Measurements from ENCODE around the gene ADGRA3. TPM values are rescaled to one million over a fixed set of nuclear protein-coding genes. Genes with fewer than 3 reads are reported as not detected.

The ADGRA3 gene
- total RNA-seq, 5 donors from 2014 or later (not counting 1 experiment from before 2014, with no cell fraction given) = 0.59 to 3.6 (median 1.8) TPM

GRCh38 chr4:22551550-22551949 lies 35.7 kb upstream of the ADGRA3 start:
- no peaks in the 10 kb centered on the region for H3K4me1 ChIP-seq (ENCODE audit: control insufficient read depth in 1 of 2, extremely low read depth in 1 of 2, insufficient read depth in 2 of 2, low read length in 2 of 2)
- Mint-ChIP-seq H3K4me3 (no peak overlapping the region), H3K27ac (no peak overlapping the region), H3K36me3 (no peaks in the 10 kb centered on the region), H3K9me3 (peaks cover 1 to 13% (median 6%) of the 10 kb centered on the region in 3 donors), H3K27me3 (no peaks in the 10 kb centered on the region), H3K4me1 (peaks cover 0 to 8% (median 0%) of the 10 kb centered on the region in 3 donors)
- H3K36me3 ChIP-seq (ENCODE audit: control insufficient read depth in 2 of 2, extremely low read depth in 1 of 2, insufficient read depth in 1 of 2, low read length in 1 of 2) = no peaks in the 10 kb centered on the region
- CTCF ChIA-PET = no interaction called here
- H3K9me3 ChIP-seq = no peaks in the 10 kb centered on the region
- H3K27me3 ChIP-seq (replicated peaks in 1 of 2; ENCODE audit: control insufficient read depth in 2 of 2, extremely low read depth in 1 of 2, insufficient read depth in 2 of 2, low read length in 1 of 2) = no peaks in the 10 kb centered on the region
- WGBS (ENCODE audit: insufficient coverage) = no CpG with 5 or more reads among the region's 1 CpG
- ATAC-seq (replicated peaks in 1 of 4) = no peak
- POLR2A ChIA-PET = no interaction called here
- H3K4me3 ChIP-seq (ENCODE audit: control insufficient read depth in 1 of 2, extremely low read depth in 1 of 2, low read length in 1 of 2) = no peak overlapping the region
- no peak for DNase-seq
- H3K27ac ChIP-seq (ENCODE audit: low read length) = no peak overlapping the region

GRCh38 chr4:22546299-22546698 lies 30.4 kb upstream of the ADGRA3 start:
- Histone ChIP-seq H3K9me3 (no peaks in the 10 kb centered on the region), H3K4me3 (ENCODE audit: control insufficient read depth in 1 of 2, extremely low read depth in 1 of 2, low read length in 1 of 2) (no peak overlapping the region), H3K36me3 (ENCODE audit: control insufficient read depth in 2 of 2, extremely low read depth in 1 of 2, insufficient read depth in 1 of 2, low read length in 1 of 2) (no peaks in the 10 kb centered on the region), H3K4me1 (ENCODE audit: control insufficient read depth in 1 of 2, extremely low read depth in 1 of 2, insufficient read depth in 2 of 2, low read length in 2 of 2) (no peaks in the 10 kb centered on the region), H3K27ac (ENCODE audit: low read length) (no peak overlapping the region), H3K27me3 (replicated peaks in 1 of 2; ENCODE audit: control insufficient read depth in 2 of 2, extremely low read depth in 1 of 2, insufficient read depth in 2 of 2, low read length in 1 of 2) (no peaks in the 10 kb centered on the region)
- no peak for DNase-seq
- H3K27me3 Mint-ChIP-seq = no peaks in the 10 kb centered on the region
- no peaks in the 10 kb centered on the region for H3K36me3 Mint-ChIP-seq
- CTCF ChIA-PET = no interaction called here
- 53% methylated on average over 3 of the region's 3 CpGs for WGBS (ENCODE audit: insufficient coverage)
- peaks cover 8 to 21% (median 10%) of the 10 kb centered on the region in 3 donors for H3K9me3 Mint-ChIP-seq
- POLR2A ChIA-PET = no interaction called here
- H3K4me1 Mint-ChIP-seq = no peaks in the 10 kb centered on the region
- no peak overlapping the region for H3K27ac Mint-ChIP-seq
- H3K4me3 Mint-ChIP-seq = no peak overlapping the region
- ATAC-seq (replicated peaks in 1 of 4) = no peak

- ATAC-seq (replicated peaks in 1 of 4) = no peak
- 80% methylated on average over 2 of the region's 2 CpGs for whole genome bisulfite sequencing (ENCODE audit: insufficient coverage)
- no peaks in the 10 kb centered on the region for H3K27me3 ChIP-seq (replicated peaks in 1 of 2; ENCODE audit: control insufficient read depth in 2 of 2, extremely low read depth in 1 of 2, insufficient read depth in 2 of 2, low read length in 1 of 2)
- peaks cover 6 to 8% (median 6%) of the 10 kb centered on the region in 3 donors for H3K9me3 Mint-ChIP-seq
- no peak overlapping the region for H3K4me3 Mint-ChIP-seq
- peaks cover 2% of the 10 kb centered on the region for H3K9me3 ChIP-seq
- no peak overlapping the region for H3K27ac ChIP-seq (ENCODE audit: low read length)
- no peaks in the 10 kb centered on the region for H3K36me3 ChIP-seq (ENCODE audit: control insufficient read depth in 2 of 2, extremely low read depth in 1 of 2, insufficient read depth in 1 of 2, low read length in 1 of 2)
- no peak overlapping the region for H3K4me3 ChIP-seq (ENCODE audit: control insufficient read depth in 1 of 2, extremely low read depth in 1 of 2, low read length in 1 of 2)
- ChIA-PET POLR2A (no interaction called here), CTCF (no interaction called here)
- no peaks in the 10 kb centered on the region for H3K36me3 Mint-ChIP-seq
- H3K4me1 ChIP-seq (ENCODE audit: control insufficient read depth in 1 of 2, extremely low read depth in 1 of 2, insufficient read depth in 2 of 2, low read length in 2 of 2) = no peaks in the 10 kb centered on the region
- H3K4me1 Mint-ChIP-seq = no peaks in the 10 kb centered on the region
- H3K27ac Mint-ChIP-seq = no peak overlapping the region
- no peak for DNase-seq
- no peaks in the 10 kb centered on the region for H3K27me3 Mint-ChIP-seq
Measured at GRCh38 chr4:22539251-22539650, 23.4 kb upstream of the ADGRA3 start.

GRCh38 chr4:22537864-22538263 lies 22.0 kb upstream of the ADGRA3 start:
- POLR2A ChIA-PET = no interaction called here
- DNase-seq = no peak
- Mint-ChIP-seq H3K4me1 (no peaks in the 10 kb centered on the region), H3K27me3 (no peaks in the 10 kb centered on the region), H3K27ac (no peak overlapping the region), H3K9me3 (peaks cover 7 to 18% (median 15%) of the 10 kb centered on the region in 3 donors), H3K36me3 (no peaks in the 10 kb centered on the region), H3K4me3 (no peak overlapping the region)
- CTCF ChIA-PET = no interaction called here
- Histone ChIP-seq H3K4me1 (ENCODE audit: control insufficient read depth in 1 of 2, extremely low read depth in 1 of 2, insufficient read depth in 2 of 2, low read length in 2 of 2) (no peaks in the 10 kb centered on the region), H3K4me3 (ENCODE audit: control insufficient read depth in 1 of 2, extremely low read depth in 1 of 2, low read length in 1 of 2) (no peak overlapping the region), H3K27ac (ENCODE audit: low read length) (no peak overlapping the region), H3K9me3 (peaks cover 2% of the 10 kb centered on the region), H3K36me3 (ENCODE audit: control insufficient read depth in 2 of 2, extremely low read depth in 1 of 2, insufficient read depth in 1 of 2, low read length in 1 of 2) (no peaks in the 10 kb centered on the region), H3K27me3 (replicated peaks in 1 of 2; ENCODE audit: control insufficient read depth in 2 of 2, extremely low read depth in 1 of 2, insufficient read depth in 2 of 2, low read length in 1 of 2) (no peaks in the 10 kb centered on the region)
- ATAC-seq (replicated peaks in 1 of 4) = no peak

GRCh38 chr4:22534374-22534773 lies 18.5 kb upstream of the ADGRA3 start:
- 57% methylated on average over 1 of the region's 1 CpG for WGBS (ENCODE audit: insufficient coverage)
- H3K36me3 Mint-ChIP-seq = no peaks in the 10 kb centered on the region
- Histone ChIP-seq H3K36me3 (ENCODE audit: control insufficient read depth in 2 of 2, extremely low read depth in 1 of 2, insufficient read depth in 1 of 2, low read length in 1 of 2) (no peaks in the 10 kb centered on the region), H3K4me1 (ENCODE audit: control insufficient read depth in 1 of 2, extremely low read depth in 1 of 2, insufficient read depth in 2 of 2, low read length in 2 of 2) (no peaks in the 10 kb centered on the region), H3K9me3 (peaks cover 2% of the 10 kb centered on the region), H3K4me3 (ENCODE audit: control insufficient read depth in 1 of 2, extremely low read depth in 1 of 2, low read length in 1 of 2) (no peak overlapping the region), H3K27me3 (replicated peaks in 1 of 2; ENCODE audit: control insufficient read depth in 2 of 2, extremely low read depth in 1 of 2, insufficient read depth in 2 of 2, low read length in 1 of 2) (no peaks in the 10 kb centered on the region), H3K27ac (ENCODE audit: low read length) (no peak overlapping the region)
- H3K4me3 Mint-ChIP-seq = no peak overlapping the region
- no peaks in the 10 kb centered on the region for H3K4me1 Mint-ChIP-seq
- ChIA-PET POLR2A (no interaction called here), CTCF (no interaction called here)
- ATAC-seq (replicated peaks in 1 of 4) (no peak), DNase-seq (no peak)
- peaks cover 7 to 33% (median 15%) of the 10 kb centered on the region in 3 donors for H3K9me3 Mint-ChIP-seq
- no peak overlapping the region for H3K27ac Mint-ChIP-seq
- H3K27me3 Mint-ChIP-seq = no peaks in the 10 kb centered on the region

GRCh38 chr4:22532896-22533295 lies 17.0 kb upstream of the ADGRA3 start:
- H3K27me3 Mint-ChIP-seq = no peaks in the 10 kb centered on the region
- H3K36me3 Mint-ChIP-seq = no peaks in the 10 kb centered on the region
- H3K4me3 Mint-ChIP-seq = no peak overlapping the region
- ATAC-seq (replicated peaks in 1 of 4) (no peak), DNase-seq (no peak)
- Histone ChIP-seq H3K4me3 (ENCODE audit: control insufficient read depth in 1 of 2, extremely low read depth in 1 of 2, low read length in 1 of 2) (no peak overlapping the region), H3K36me3 (ENCODE audit: control insufficient read depth in 2 of 2, extremely low read depth in 1 of 2, insufficient read depth in 1 of 2, low read length in 1 of 2) (no peaks in the 10 kb centered on the region), H3K27me3 (replicated peaks in 1 of 2; ENCODE audit: control insufficient read depth in 2 of 2, extremely low read depth in 1 of 2, insufficient read depth in 2 of 2, low read length in 1 of 2) (no peaks in the 10 kb centered on the region), H3K9me3 (peaks cover 2% of the 10 kb centered on the region), H3K4me1 (ENCODE audit: control insufficient read depth in 1 of 2, extremely low read depth in 1 of 2, insufficient read depth in 2 of 2, low read length in 2 of 2) (no peaks in the 10 kb centered on the region), H3K27ac (ENCODE audit: low read length) (no peak overlapping the region)
- POLR2A ChIA-PET = no interaction called here
- no peak overlapping the region for H3K27ac Mint-ChIP-seq
- CTCF ChIA-PET = interaction anchor here in 1 of 2 donors (0.6 kb wide), 1 partner anchor 371 kb away, joined by 4 read pairs; no protein-coding TSS in a partner anchor
- no peaks in the 10 kb centered on the region for H3K4me1 Mint-ChIP-seq
- H3K9me3 Mint-ChIP-seq = peaks cover 7 to 34% (median 15%) of the 10 kb centered on the region in 3 donors
- WGBS (ENCODE audit: insufficient coverage) = no CpG with 5 or more reads among the region's 1 CpG

GRCh38 chr4:22532117-22532516 lies 16.3 kb upstream of the ADGRA3 start:
- Mint-ChIP-seq H3K27ac (no peak overlapping the region), H3K36me3 (no peaks in the 10 kb centered on the region), H3K27me3 (no peaks in the 10 kb centered on the region), H3K4me3 (no peak overlapping the region), H3K4me1 (no peaks in the 10 kb centered on the region), H3K9me3 (peaks cover 7 to 37% (median 15%) of the 10 kb centered on the region in 3 donors)
- ChIA-PET POLR2A (no interaction called here), CTCF (no interaction called here)
- H3K4me1 ChIP-seq (ENCODE audit: control insufficient read depth in 1 of 2, extremely low read depth in 1 of 2, insufficient read depth in 2 of 2, low read length in 2 of 2) = no peaks in the 10 kb centered on the region
- H3K4me3 ChIP-seq (ENCODE audit: control insufficient read depth in 1 of 2, extremely low read depth in 1 of 2, low read length in 1 of 2) = no peak overlapping the region
- H3K27me3 ChIP-seq (replicated peaks in 1 of 2; ENCODE audit: control insufficient read depth in 2 of 2, extremely low read depth in 1 of 2, insufficient read depth in 2 of 2, low read length in 1 of 2) = no peaks in the 10 kb centered on the region
- no peak for ATAC-seq (replicated peaks in 1 of 4)
- peaks cover 2% of the 10 kb centered on the region for H3K9me3 ChIP-seq
- H3K27ac ChIP-seq (ENCODE audit: low read length) = no peak overlapping the region
- H3K36me3 ChIP-seq (ENCODE audit: control insufficient read depth in 2 of 2, extremely low read depth in 1 of 2, insufficient read depth in 1 of 2, low read length in 1 of 2) = no peaks in the 10 kb centered on the region
- DNase-seq = no peak
- no CpG with 5 or more reads among the region's 1 CpG for WGBS (ENCODE audit: insufficient coverage)

Measured in T-cell (primary cell).